H9 (cell line): ENCODE measurements around the gene LEMD3. TPM values are rescaled to one million over a fixed set of nuclear protein-coding genes. Genes with fewer than 3 reads are reported as not detected.

Experiments used
- DNase-seq: peaks from one replicate; pipeline ENCODE4 v3.0.0-alpha.2; 2017
- H2AFZ ChIP-seq: one replicate; pipeline ENCODE4 v1.6.1; 2013; ENCODE audit warnings: mild to moderate bottlenecking, low read length, control low read depth, moderate library complexity
- H2AK5ac ChIP-seq: 2 replicates; pipeline ENCODE4 v1.6.1; 2013; ENCODE audit warnings: low read length, control low read depth, mixed read lengths; ENCODE audit not compliant: insufficient read length
- H2BK120ac ChIP-seq: one replicate; pipeline ENCODE4 v1.6.1; 2013; ENCODE audit warnings: low read depth, mild to moderate bottlenecking, low read length, control low read depth, inconsistent platforms; ENCODE audit not compliant: poor library complexity, severe bottlenecking
- H2BK12ac ChIP-seq: 2 replicates; pipeline ENCODE4 v1.6.1; 2013; ENCODE audit warnings: low read length, control low read depth, mixed read lengths, low read depth; ENCODE audit not compliant: insufficient read length
- H2BK15ac ChIP-seq: 2 replicates; pipeline ENCODE4 v1.6.1; 2013; ENCODE audit warnings: low read depth, low read length, control low read depth
- H2BK20ac ChIP-seq: one replicate; pipeline ENCODE4 v1.6.1; 2013; ENCODE audit warnings: low read depth, mild to moderate bottlenecking, low read length, control low read depth, inconsistent platforms; ENCODE audit not compliant: poor library complexity, severe bottlenecking
- H2BK5ac ChIP-seq: 2 replicates; pipeline ENCODE4 v1.6.1; 2013; ENCODE audit warnings: low read length, control low read depth, mixed read lengths; ENCODE audit not compliant: insufficient read length
- H3K14ac ChIP-seq: 2 replicates; pipeline ENCODE4 v1.6.1; 2013; ENCODE audit warnings: low read length, control low read depth; ENCODE audit not compliant: insufficient read depth
- H3K18ac ChIP-seq: 2 replicates; pipeline ENCODE4 v1.6.1; 2013; ENCODE audit warnings: low read depth, mild to moderate bottlenecking, mixed read lengths, low read length, control low read depth; ENCODE audit not compliant: insufficient read length
- H3K23ac ChIP-seq: 2 replicates; pipeline ENCODE4 v1.6.1; 2013; ENCODE audit warnings: low read length, control low read depth, mixed read lengths, low read depth; ENCODE audit not compliant: insufficient read length
- H3K23me2 ChIP-seq: 2 replicates; pipeline ENCODE4 v1.6.1; 2013; ENCODE audit warnings: low read depth, mild to moderate bottlenecking, mixed read lengths, low read length, control low read depth; ENCODE audit not compliant: insufficient read length, poor library complexity, severe bottlenecking
- H3K27ac ChIP-seq: 2 replicates; pipeline ENCODE4 v1.5.1; 2013; ENCODE audit warnings: low read length, control low read depth, mixed read lengths, low read depth; ENCODE audit not compliant: insufficient read length
- H3K27me3 ChIP-seq: 2 replicates; pipeline ENCODE4 v1.6.1; 2013; ENCODE audit warnings: low read length, control low read depth, inconsistent platforms; ENCODE audit not compliant: insufficient read depth
- H3K4ac ChIP-seq: 2 replicates; pipeline ENCODE4 v1.6.1; 2013; ENCODE audit warnings: low read depth, mild to moderate bottlenecking, control low read depth, inconsistent platforms, low read length, moderate library complexity
- H3K4me1 ChIP-seq: 2 replicates; pipeline ENCODE4 v1.6.1; 2013; ENCODE audit warnings: low read length, control low read depth, inconsistent platforms; ENCODE audit not compliant: insufficient read depth
- H3K4me2 ChIP-seq: 2 replicates; pipeline ENCODE4 v1.6.1; 2013; ENCODE audit warnings: low read length, control low read depth, mixed read lengths; ENCODE audit not compliant: insufficient read length, insufficient read depth
- H3K56ac ChIP-seq: 2 replicates; pipeline ENCODE4 v1.6.1; 2013; ENCODE audit warnings: low read depth, mild to moderate bottlenecking, mixed read lengths, low read length, control low read depth; ENCODE audit not compliant: insufficient read length
- H3K79me1 ChIP-seq: 2 replicates; pipeline ENCODE4 v1.6.1; 2013; ENCODE audit warnings: low read depth, mild to moderate bottlenecking, moderate library complexity, low read length, control low read depth, inconsistent platforms; ENCODE audit not compliant: insufficient read depth, poor library complexity, severe bottlenecking
- H3K79me2 ChIP-seq: 2 replicates; pipeline ENCODE4 v1.6.1; 2013; ENCODE audit warnings: low read length, control low read depth, inconsistent platforms; ENCODE audit not compliant: insufficient read depth
- H3K9ac ChIP-seq: 2 replicates; pipeline ENCODE4 v1.6.1; 2013; ENCODE audit warnings: low read length, control low read depth, mixed read lengths; ENCODE audit not compliant: insufficient read length; ENCODE audit errors: extremely low read depth
- H3K9me3 ChIP-seq: one replicate; pipeline ENCODE4 v1.6.1; 2013; ENCODE audit warnings: low read depth, low read length, inconsistent platforms; ENCODE audit not compliant: control insufficient read depth
- H3T11ph ChIP-seq: one replicate; pipeline ENCODE4 v1.6.1; 2013; ENCODE audit warnings: mild to moderate bottlenecking, low read length, control low read depth, inconsistent platforms
- H4K20me1 ChIP-seq: one replicate; pipeline ENCODE4 v1.6.1; 2013; ENCODE audit not compliant: control insufficient read depth, insufficient read length, insufficient read depth
- H4K5ac ChIP-seq: 2 replicates; pipeline ENCODE4 v1.6.1; 2013; ENCODE audit warnings: low read depth, mild to moderate bottlenecking, mixed read lengths, low read length, control low read depth; ENCODE audit not compliant: insufficient read length
- H4K8ac ChIP-seq: replicated peaks from 2 replicates; pipeline ENCODE4 v1.6.1; 2013; ENCODE audit warnings: low read length, control low read depth, mixed read lengths, low read depth; ENCODE audit not compliant: insufficient read length
- H4K91ac ChIP-seq: 2 replicates; pipeline ENCODE4 v1.6.1; 2013; ENCODE audit warnings: low read depth, mild to moderate bottlenecking, moderate library complexity, mixed read lengths, low read length, control low read depth; ENCODE audit not compliant: insufficient read length
- H3K27ac Mint-ChIP-seq, 3 experiments: 2 replicates in 2 of 3; 3 replicates in 1 of 3; pipeline ENCODE4 v1.8.0; 2020 to 2021; ENCODE audit warnings: mixed read lengths in 3 of 3, mild to moderate bottlenecking in 1 of 3, moderate library complexity in 1 of 3
- H3K27me3 Mint-ChIP-seq: 2 replicates; pipeline ENCODE4 v1.8.0; 2021; ENCODE audit warnings: low read depth, mild to moderate bottlenecking, moderate library complexity, mixed read lengths
- H3K36me3 Mint-ChIP-seq, 3 experiments: 2 replicates in 2 of 3; 3 replicates in 1 of 3; pipeline ENCODE4 v1.8.0; 2020 to 2021; ENCODE audit warnings: low read depth in 3 of 3, mixed read lengths in 3 of 3; ENCODE audit not compliant: insufficient read depth in 1 of 3
- H3K4me1 Mint-ChIP-seq, 2 experiments: 2 replicates each; pipeline ENCODE4 v1.8.0; 2020; ENCODE audit warnings: mixed read lengths in 2 of 2
- H3K4me3 Mint-ChIP-seq, 2 experiments: 2 replicates in 1 of 2; 3 replicates in 1 of 2; pipeline ENCODE4 v1.8.0; 2020 to 2021; ENCODE audit warnings: mild to moderate bottlenecking in 2 of 2, mixed read lengths in 2 of 2, moderate library complexity in 1 of 2
- H3K9me3 Mint-ChIP-seq, 2 experiments: 2 replicates in 1 of 2; 3 replicates in 1 of 2; pipeline ENCODE4 v1.8.0; 2020; ENCODE audit warnings: mild to moderate bottlenecking in 2 of 2, mixed read lengths in 2 of 2, moderate library complexity in 1 of 2
- WGBS: extraction: QIAGEN DNeasy Blood & Tissue Kit; methylation state at CpG from one replicate; pipeline ENCODE4 v1.1.7; 2013; ENCODE audit warnings: missing lambda C conversion rate, low lambda C conversion rate, mixed read lengths; ENCODE audit not compliant: insufficient read length; ENCODE audit errors: extremely low coverage; 5-methylcytosine and 5-hydroxymethylcytosine counted together
- total RNA-seq: library from RNA; stranded (reverse); gene quantifications from 2 replicates; pipeline ENCODE4 v1.2.1, GENCODE V29; 2021
- TF ChIP-seq, protein P1 (sequence below): fragments of 200-600 bp; sonication (generic); conservative IDR thresholded peaks from 3 replicates; pipeline ENCODE4 v1.8.0; 2021; ENCODE audit warnings: antibody characterized with exemption, mild to moderate bottlenecking

Gene LEMD3
- total RNA-seq, 1 experiment from 2014 or later, result 38.1 TPM

DNA sequence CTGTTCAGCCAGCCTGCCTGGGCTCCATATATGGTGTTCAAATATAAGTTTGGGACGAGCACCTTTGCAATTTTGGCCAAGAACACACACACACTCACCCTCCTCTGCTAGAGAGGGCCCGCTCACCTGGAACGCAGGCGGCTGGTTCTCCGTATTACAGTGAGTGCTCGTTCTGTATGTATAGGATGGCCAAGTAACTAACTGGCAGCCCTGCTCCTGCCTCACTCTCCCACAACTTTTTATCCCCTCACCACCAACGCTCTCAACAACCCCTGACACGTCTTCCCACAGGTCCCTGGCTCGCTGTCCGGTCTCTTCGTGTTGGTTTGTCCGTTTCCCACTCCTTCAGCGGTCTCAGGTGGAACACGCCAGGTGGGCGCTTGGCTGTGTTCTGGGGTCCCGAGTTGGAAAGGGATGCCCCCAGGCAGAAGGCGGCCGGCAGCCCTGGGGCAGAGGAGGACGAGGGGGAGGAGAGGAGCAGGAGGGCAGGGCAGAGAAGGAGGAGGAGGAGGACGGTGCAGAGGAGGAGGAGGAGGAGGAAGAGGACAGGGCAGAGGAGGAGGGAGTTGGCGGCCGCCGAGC is 108.7 kb downstream of the LEMD3 start:
- peaks cover 2% of the 10 kb centered on the region; the same call in 1 of the 2 replicates for H3K27me3 ChIP-seq
- H3K27me3 Mint-ChIP-seq, result peaks cover 38% of the 10 kb centered on the region
- no peaks in the 10 kb centered on the region for H3K36me3 Mint-ChIP-seq
- H4K5ac ChIP-seq, result no peak overlapping the region
- H3K23ac ChIP-seq, result no peak overlapping the region
- H3K4me3 Mint-ChIP-seq, result peak overlapping the region; percentile 72 to 89
- H3K4me1 Mint-ChIP-seq, result peaks cover 10 to 19% of the 10 kb centered on the region in 2 experiments
- H3K9ac ChIP-seq, result no peak overlapping the region
- no peak overlapping the region for H3K56ac ChIP-seq
- no peak overlapping the region for H3K4ac ChIP-seq
- H4K20me1 ChIP-seq, result no peaks in the 10 kb centered on the region
- peak overlapping the region; percentile 44; the same call in 1 of the 2 replicates for H3K14ac ChIP-seq
- no peak overlapping the region for H4K91ac ChIP-seq
- H2AFZ ChIP-seq, result peak overlapping the region; percentile 19
- H3K4me1 ChIP-seq, result peaks cover 3% of the 10 kb centered on the region; the same call in 1 of the 2 replicates
- peak overlapping the region; percentile 92 for H3K4me2 ChIP-seq
- WGBS, result no CpG with 5 or more reads among the region's 23 CpGs
- no peaks in the 10 kb centered on the region for H3K9me3 ChIP-seq
- H2AK5ac ChIP-seq, result no peak overlapping the region
- no peak overlapping the region for H2BK5ac ChIP-seq
- no peak overlapping the region for H3K27ac ChIP-seq
- H3K9me3 Mint-ChIP-seq, result no peaks in the 10 kb centered on the region; a peak in 1 of 5 replicates
- no peak overlapping the region for H2BK12ac ChIP-seq
- H2BK15ac ChIP-seq, result no peak overlapping the region
- no peak overlapping the region for H3T11ph ChIP-seq
- no peaks in the 10 kb centered on the region for H3K79me2 ChIP-seq
- H2BK20ac ChIP-seq, result no peak overlapping the region
- no peak overlapping the region for H2BK120ac ChIP-seq
- H3K18ac ChIP-seq, result no peak overlapping the region
- TF ChIP-seq, protein P1, sequence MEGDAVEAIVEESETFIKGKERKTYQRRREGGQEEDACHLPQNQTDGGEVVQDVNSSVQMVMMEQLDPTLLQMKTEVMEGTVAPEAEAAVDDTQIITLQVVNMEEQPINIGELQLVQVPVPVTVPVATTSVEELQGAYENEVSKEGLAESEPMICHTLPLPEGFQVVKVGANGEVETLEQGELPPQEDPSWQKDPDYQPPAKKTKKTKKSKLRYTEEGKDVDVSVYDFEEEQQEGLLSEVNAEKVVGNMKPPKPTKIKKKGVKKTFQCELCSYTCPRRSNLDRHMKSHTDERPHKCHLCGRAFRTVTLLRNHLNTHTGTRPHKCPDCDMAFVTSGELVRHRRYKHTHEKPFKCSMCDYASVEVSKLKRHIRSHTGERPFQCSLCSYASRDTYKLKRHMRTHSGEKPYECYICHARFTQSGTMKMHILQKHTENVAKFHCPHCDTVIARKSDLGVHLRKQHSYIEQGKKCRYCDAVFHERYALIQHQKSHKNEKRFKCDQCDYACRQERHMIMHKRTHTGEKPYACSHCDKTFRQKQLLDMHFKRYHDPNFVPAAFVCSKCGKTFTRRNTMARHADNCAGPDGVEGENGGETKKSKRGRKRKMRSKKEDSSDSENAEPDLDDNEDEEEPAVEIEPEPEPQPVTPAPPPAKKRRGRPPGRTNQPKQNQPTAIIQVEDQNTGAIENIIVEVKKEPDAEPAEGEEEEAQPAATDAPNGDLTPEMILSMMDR, result no peak
- H3K23me2 ChIP-seq, result peaks cover 8% of the 10 kb centered on the region
- H3K27ac Mint-ChIP-seq, result no peak overlapping the region; a peak in 2 of 7 replicates
- DNase-seq, result peak; percentile 46
- H4K8ac ChIP-seq, result no peak overlapping the region
- H3K79me1 ChIP-seq, result no peaks in the 10 kb centered on the region
